Liver (tissue), 3 donors: ENCODE data around the gene VAC14.

Experiments used
- CTCF ChIP-seq: fragments of 150-350 bp; IDR thresholded peaks from 2 replicates; pipeline ENCODE4 v1.5.1; 2017; ENCODE audit warnings: improper control_type of control experiment, low read depth, low read length; ENCODE audit not compliant: missing input control
- RAD21 ChIP-seq, 2 donors: IDR thresholded peaks; 2 replicates each; pipeline ENCODE4 v1.6.1; 2016; ENCODE audit warnings: antibody characterized with exemption in 2 of 2, mild to moderate bottlenecking in 2 of 2
- donor health status: healthy.
- donor health status: healthy.

- TF ChIP-seq CTCF (no peak), RAD21 (IDR thresholded peaks at IDR 0.05) (no peak)
Observed at GRCh38 chr16:70685938-70686375, 115.0 kb downstream of the VAC14 start, which contains the start of gene MTSS2.
